Mesenchymal stem cell (in vitro differentiated cells and primary cell): Measurements from ENCODE around the gene PDE2A.

Experiments
- DNase-seq: peaks from one replicate; pipeline ENCODE4 v3.0.0-alpha.2; 2013
- H2AFZ ChIP-seq: one replicate; pipeline ENCODE4 v1.6.1; 2013; ENCODE audit warnings: low read depth, mild to moderate bottlenecking, control low read depth, inconsistent platforms, low read length, moderate library complexity
- H2AK5ac ChIP-seq: 2 replicates; pipeline ENCODE4 v1.6.1; 2013; ENCODE audit warnings: low read length, moderate library complexity, mild to moderate bottlenecking, inconsistent platforms; ENCODE audit not compliant: severe bottlenecking
- H2BK120ac ChIP-seq: one replicate; pipeline ENCODE4 v1.6.1; 2013; ENCODE audit warnings: low read depth, mild to moderate bottlenecking, inconsistent platforms, low read length, moderate library complexity
- H2BK12ac ChIP-seq, 2 experiments: one replicate each; pipeline ENCODE4 v1.6.1; 2013; ENCODE audit warnings: inconsistent platforms in 2 of 2, low read length in 2 of 2, mild to moderate bottlenecking in 2 of 2, moderate library complexity in 2 of 2, control low read depth in 1 of 2
- H2BK15ac ChIP-seq: one replicate; pipeline ENCODE4 v1.6.1; 2013; ENCODE audit warnings: mild to moderate bottlenecking, low read depth, inconsistent platforms; ENCODE audit not compliant: poor library complexity, severe bottlenecking
- H2BK5ac ChIP-seq: 2 replicates; pipeline ENCODE4 v1.6.1; 2013; ENCODE audit warnings: low read depth, mild to moderate bottlenecking, low read length, control low read depth, inconsistent platforms; ENCODE audit not compliant: poor library complexity, severe bottlenecking
- H3K14ac ChIP-seq, 2 experiments: one replicate each; pipeline ENCODE4 v1.6.1; 2013; ENCODE audit warnings: inconsistent platforms in 2 of 2, low read length in 2 of 2, control low read depth in 1 of 2, mild to moderate bottlenecking in 1 of 2, moderate library complexity in 1 of 2
- H3K18ac ChIP-seq, 2 experiments: one replicate each; pipeline ENCODE4 v1.6.1; 2013; ENCODE audit warnings: inconsistent platforms in 2 of 2, low read length in 2 of 2, control low read depth in 1 of 2, low read depth in 1 of 2, mild to moderate bottlenecking in 1 of 2
- H3K23ac ChIP-seq, 2 experiments: one replicate each; pipeline ENCODE4 v1.6.1; 2013; ENCODE audit warnings: inconsistent platforms in 2 of 2, low read length in 2 of 2, mild to moderate bottlenecking in 2 of 2, moderate library complexity in 2 of 2, control low read depth in 1 of 2
- H3K27ac ChIP-seq: 2 replicates; pipeline ENCODE4 v1.5.1; 2013; ENCODE audit warnings: mild to moderate bottlenecking, moderate library complexity, low read length, control low read depth, inconsistent platforms; ENCODE audit not compliant: poor library complexity, severe bottlenecking
- H3K27me3 ChIP-seq, 2 experiments: 2 replicates each; pipeline versions ENCODE4 v1.6.1 to v1.7.0; 2013; ENCODE audit warnings: low read length in 2 of 2, mild to moderate bottlenecking in 2 of 2, moderate library complexity in 2 of 2, control low read depth in 1 of 2, inconsistent platforms in 1 of 2; ENCODE audit not compliant: control insufficient read depth in 1 of 2, insufficient read depth in 1 of 2
- H3K36me3 ChIP-seq, 2 experiments: 2 replicates each; pipeline versions ENCODE4 v1.6.1 to v1.7.0; 2013; ENCODE audit warnings: low read length in 2 of 2, control low read depth in 1 of 2, inconsistent platforms in 1 of 2, low read depth in 1 of 2, mild to moderate bottlenecking in 1 of 2; ENCODE audit not compliant: insufficient read depth in 2 of 2, control insufficient read depth in 1 of 2
- H3K4ac ChIP-seq, 2 experiments: one replicate each; pipeline ENCODE4 v1.6.1; 2013; ENCODE audit warnings: inconsistent platforms in 2 of 2, low read length in 2 of 2, mild to moderate bottlenecking in 2 of 2, moderate library complexity in 2 of 2, control low read depth in 1 of 2, low read depth in 1 of 2
- H3K4me1 ChIP-seq: 2 replicates; pipeline ENCODE4 v1.6.1; 2013; ENCODE audit warnings: low read depth, low read length, control low read depth; ENCODE audit not compliant: control insufficient read depth, insufficient read depth
- H3K4me2 ChIP-seq: 2 replicates; pipeline ENCODE4 v1.6.1; 2013; ENCODE audit warnings: low read length, mild to moderate bottlenecking, inconsistent platforms; ENCODE audit not compliant: poor library complexity, severe bottlenecking
- H3K4me3 ChIP-seq, 2 experiments: 2 replicates each; pipeline versions ENCODE4 v1.5.1 to v1.7.0; 2013; ENCODE audit warnings: low read length in 2 of 2, mild to moderate bottlenecking in 2 of 2, control low read depth in 1 of 2, low read depth in 1 of 2; ENCODE audit not compliant: insufficient read depth in 1 of 2
- H3K79me1 ChIP-seq: replicated peaks from 2 replicates; pipeline ENCODE4 v1.6.1; 2013; ENCODE audit warnings: mild to moderate bottlenecking, control low read depth, low read length, inconsistent platforms; ENCODE audit not compliant: poor library complexity, severe bottlenecking
- H3K9ac ChIP-seq: 2 replicates; pipeline ENCODE4 v1.7.0; 2013; ENCODE audit warnings: mild to moderate bottlenecking, low read length, moderate library complexity
- H3K9me3 ChIP-seq: 2 replicates; pipeline ENCODE4 v1.7.0; 2013; ENCODE audit warnings: mild to moderate bottlenecking, low read length; ENCODE audit not compliant: control insufficient read depth
- H4K8ac ChIP-seq: one replicate; pipeline ENCODE4 v1.6.1; 2013; ENCODE audit warnings: inconsistent platforms, mild to moderate bottlenecking, low read length, moderate library complexity
- H4K91ac ChIP-seq: one replicate; pipeline ENCODE4 v1.6.1; 2013; ENCODE audit warnings: mild to moderate bottlenecking, low read length, inconsistent platforms
- WGBS: methylation state at CpG from one replicate; pipeline ENCODE4 v1.1.7; 2013; ENCODE audit warnings: mixed read lengths; 5-methylcytosine and 5-hydroxymethylcytosine counted together

PDE2A gene

GRCh38 chr11:72552399-72552910, 121.8 kb downstream of the PDE2A start:
- Histone ChIP-seq H2AK5ac (no peak overlapping the region), H4K91ac (no peak overlapping the region), H3K23ac (no peak overlapping the region), H3K27me3 (peaks cover 38 to 62% of the 10 kb centered on the region in 2 experiments), H4K8ac (no peak overlapping the region), H3K9me3 (no peaks in the 10 kb centered on the region), H2AFZ (no peak overlapping the region), H3K4me2 (no peak overlapping the region), H3K4me1 (no peaks in the 10 kb centered on the region), H2BK15ac (no peak overlapping the region), H3K18ac (no peak overlapping the region), H3K36me3 (no peaks in the 10 kb centered on the region), H3K9ac (no peak overlapping the region), H3K4ac (no peak overlapping the region), H2BK120ac (no peak overlapping the region), H3K27ac (no peak overlapping the region), H3K14ac (no peak overlapping the region), H3K79me1 (no peaks in the 10 kb centered on the region), H2BK12ac (no peak overlapping the region), H3K4me3 (no peak overlapping the region), H2BK5ac (no peak overlapping the region)
- 91% methylated on average over 3 of the region's 3 CpGs for whole genome bisulfite sequencing
- DNase-seq = no peak

GRCh38 chr11:72551571-72551970, 122.7 kb downstream of the PDE2A start:
- Histone ChIP-seq H3K79me1 (no peaks in the 10 kb centered on the region), H3K27ac (no peak overlapping the region), H2AK5ac (no peak overlapping the region), H2BK120ac (no peak overlapping the region), H3K4me1 (no peaks in the 10 kb centered on the region), H3K4me2 (no peak overlapping the region), H2BK15ac (no peak overlapping the region), H3K9ac (no peak overlapping the region), H2AFZ (no peak overlapping the region), H3K4ac (no peak overlapping the region), H3K18ac (no peak overlapping the region), H3K23ac (no peak overlapping the region), H3K9me3 (no peaks in the 10 kb centered on the region), H4K8ac (no peak overlapping the region), H3K14ac (no peak overlapping the region), H3K4me3 (no peak overlapping the region), H3K36me3 (no peaks in the 10 kb centered on the region), H3K27me3 (peaks cover 36 to 62% of the 10 kb centered on the region in 2 experiments), H2BK12ac (no peak overlapping the region), H4K91ac (no peak overlapping the region), H2BK5ac (no peak overlapping the region)
- WGBS = 99% methylated on average over 5 of the region's 5 CpGs
- DNase-seq = no peak

- no peak overlapping the region for H3K9ac ChIP-seq
- no peak overlapping the region for H2AFZ ChIP-seq
- H2BK5ac ChIP-seq = no peak overlapping the region
- DNase-seq = no peak
- no peak overlapping the region for H3K23ac ChIP-seq
- H2BK12ac ChIP-seq = no peak overlapping the region
- H2BK120ac ChIP-seq = no peak overlapping the region
- no peak overlapping the region for H2BK15ac ChIP-seq
- H3K79me1 ChIP-seq = no peaks in the 10 kb centered on the region
- no peak overlapping the region for H3K4ac ChIP-seq
- H3K27ac ChIP-seq = no peak overlapping the region
- H4K91ac ChIP-seq = no peak overlapping the region
- H3K27me3 ChIP-seq = peaks cover 53 to 65% of the 10 kb centered on the region in 2 experiments
- no peak overlapping the region for H3K18ac ChIP-seq
- H3K4me2 ChIP-seq = no peak overlapping the region
- H3K9me3 ChIP-seq = no peaks in the 10 kb centered on the region
- H3K14ac ChIP-seq = no peak overlapping the region
- 86% methylated on average over 6 of the region's 6 CpGs for WGBS
- H3K36me3 ChIP-seq = no peaks in the 10 kb centered on the region
- no peak overlapping the region for H4K8ac ChIP-seq
- H3K4me3 ChIP-seq = no peak overlapping the region
- no peaks in the 10 kb centered on the region for H3K4me1 ChIP-seq
- no peak overlapping the region for H2AK5ac ChIP-seq
These were observed 125.8 kb downstream of the PDE2A start for GRCh38 chr11:72548463-72548862.

GRCh38 chr11:72546866-72547265, 127.4 kb downstream of the PDE2A start:
- Histone ChIP-seq H3K27ac (no peak overlapping the region), H4K91ac (no peak overlapping the region), H3K4me3 (no peak overlapping the region), H3K23ac (no peak overlapping the region), H2AFZ (no peak overlapping the region), H3K36me3 (no peaks in the 10 kb centered on the region), H3K9me3 (no peaks in the 10 kb centered on the region), H4K8ac (no peak overlapping the region), H2BK5ac (no peak overlapping the region), H3K4ac (no peak overlapping the region), H3K4me2 (no peak overlapping the region), H3K9ac (no peak overlapping the region), H2BK12ac (no peak overlapping the region), H3K14ac (no peak overlapping the region), H2BK15ac (no peak overlapping the region), H3K27me3 (peaks cover 55 to 67% of the 10 kb centered on the region in 2 experiments), H3K79me1 (no peaks in the 10 kb centered on the region), H3K4me1 (no peaks in the 10 kb centered on the region), H2AK5ac (no peak overlapping the region), H2BK120ac (no peak overlapping the region), H3K18ac (no peak overlapping the region)
- 55% methylated on average over 6 of the region's 9 CpGs for WGBS
- DNase-seq = no peak
